GM19023 (cell line): Measurements from ENCODE around the gene ACSS3.
A peak's percentile ranks its signal among the peaks of the same experiment; 100 is the strongest.
"Not testable (repeated sequence)": the region's sequence is repeated elsewhere in the genome, so short reads cannot be mapped to it uniquely, and the experiment has no call there.

Experiments used
- ATAC-seq: cut with Tn5 transposase; IDR thresholded peaks from one replicate; pipeline ENCODE4 v1.9.1; 2021; ENCODE audit warnings: mild to moderate bottlenecking, moderate library complexity; ENCODE audit not compliant: unreplicated experiment

ACSS3 gene

DNA sequence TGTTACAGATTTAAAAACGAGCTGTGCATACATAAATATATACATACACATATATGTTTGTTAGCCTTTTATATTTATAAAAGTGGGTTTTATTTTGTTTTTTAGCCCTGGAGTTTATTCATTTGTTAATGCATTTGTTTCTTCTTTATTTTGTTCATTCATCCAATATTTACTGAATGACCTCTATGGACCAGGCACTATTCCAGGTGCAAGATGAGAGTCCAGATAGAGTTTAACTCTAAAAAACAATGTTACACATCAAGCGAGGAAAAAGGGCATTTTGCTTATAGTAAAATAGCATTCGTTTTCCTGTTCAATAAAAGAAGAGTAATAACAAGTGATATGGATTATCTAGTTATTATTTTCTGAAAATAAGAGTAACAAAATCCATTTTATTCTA is 14.2 kb downstream of the ACSS3 start:
- no peak for ATAC-seq

DNA sequence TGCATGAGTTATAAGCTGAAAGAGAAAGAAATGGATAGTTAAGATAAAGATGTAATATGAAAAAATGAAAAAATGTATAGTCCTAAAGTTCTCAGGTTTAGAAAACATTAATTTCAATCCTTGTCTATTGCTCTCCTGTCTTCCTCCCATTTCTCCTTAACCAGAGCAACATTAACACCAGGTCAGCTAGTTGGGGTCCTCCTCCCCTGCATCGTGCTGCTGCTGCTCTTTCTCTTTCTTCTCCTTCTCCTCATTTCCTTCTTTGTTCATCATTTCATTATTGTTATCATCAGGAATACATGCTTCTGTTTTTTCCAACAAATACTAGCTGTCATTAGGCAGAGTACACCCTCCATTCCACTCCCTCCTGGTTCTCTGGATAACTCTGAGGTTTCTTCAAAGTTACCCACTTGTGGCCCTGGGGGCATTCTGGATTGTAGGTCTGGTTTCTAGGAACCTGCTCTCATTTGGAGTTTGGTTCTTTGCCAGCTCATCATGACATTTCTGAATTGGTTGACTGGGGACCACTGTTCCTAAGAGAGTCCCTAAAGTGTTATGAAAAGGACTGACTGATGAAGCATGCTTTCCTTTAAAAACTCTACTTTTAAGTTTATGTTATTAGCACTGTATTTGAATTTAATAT is 17.0 kb downstream of the ACSS3 start:
- ATAC-seq, result no peak

DNA sequence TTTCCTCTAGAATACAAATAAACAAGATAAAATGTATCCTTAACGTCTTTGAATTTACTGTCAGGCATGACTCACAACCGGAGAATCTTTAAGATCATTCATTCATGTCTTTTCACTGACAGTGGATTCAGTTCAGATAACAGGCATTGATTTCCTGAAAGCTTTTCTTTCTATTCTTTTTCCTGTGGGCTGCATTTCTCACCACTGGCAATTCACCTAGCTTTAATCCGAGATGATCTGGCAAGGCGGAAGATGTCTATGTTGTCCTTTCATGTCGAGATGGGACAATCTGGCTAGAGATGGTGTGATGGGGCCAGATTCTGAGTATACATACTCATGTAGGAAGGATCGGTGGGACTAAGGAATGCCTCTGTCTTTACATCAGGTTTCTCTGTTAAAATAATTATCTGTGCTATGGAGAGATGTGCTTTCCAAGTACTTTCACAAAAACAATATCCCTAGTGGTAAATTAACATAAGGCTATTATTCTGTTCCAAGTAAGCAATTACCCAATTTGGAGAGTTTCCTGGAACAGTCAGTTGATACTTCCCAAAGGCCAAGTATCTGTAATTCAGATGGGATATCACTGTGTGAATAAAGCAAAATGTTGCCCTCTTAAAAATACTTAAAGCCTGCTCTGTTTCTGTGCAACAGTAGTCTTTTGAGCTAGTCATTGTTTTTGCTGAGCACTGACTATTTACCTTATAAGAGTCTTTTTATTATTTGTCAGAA is 17.8 kb downstream of the ACSS3 start:
- ATAC-seq, result no peak

DNA sequence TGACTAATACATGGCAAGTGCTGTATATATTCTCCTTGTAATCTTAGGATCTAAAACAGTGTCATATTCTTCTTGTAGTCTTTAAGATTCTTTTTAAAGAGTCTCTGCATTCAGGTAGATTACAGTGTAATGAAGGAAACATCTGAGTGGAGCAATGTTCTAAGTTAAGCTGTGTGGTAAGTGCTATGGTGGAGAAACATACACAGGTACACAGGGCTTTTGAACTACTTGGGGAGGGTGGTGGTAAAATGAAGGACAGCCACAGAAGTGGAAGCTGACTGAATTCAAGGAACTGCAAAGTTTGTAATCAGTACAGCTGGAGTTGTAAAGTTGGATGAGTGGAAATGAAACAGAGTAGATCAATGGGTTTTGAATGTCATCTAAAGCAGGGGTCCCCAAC is 27.8 kb downstream of the ACSS3 start:
- no peak for ATAC-seq

DNA sequence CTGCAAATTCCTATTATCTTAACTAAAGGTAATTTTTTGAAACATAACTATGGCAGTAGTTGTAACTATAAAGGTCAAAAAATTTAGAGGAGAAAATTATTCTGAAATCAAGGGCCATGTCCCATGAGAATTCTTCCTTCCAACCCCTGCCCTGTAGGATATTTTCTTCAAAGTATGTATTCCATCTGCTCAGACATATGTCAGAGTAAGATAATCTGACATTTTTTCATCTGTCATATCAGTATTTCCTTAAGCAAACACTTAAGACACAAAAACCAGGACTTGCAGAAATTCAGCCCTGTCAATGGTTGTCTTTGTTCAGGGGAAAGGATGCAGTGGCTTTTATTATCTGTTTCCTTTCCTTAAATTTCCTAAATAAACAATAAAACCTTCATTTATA is 36.3 kb downstream of the ACSS3 start:
- ATAC-seq, result no peak

DNA sequence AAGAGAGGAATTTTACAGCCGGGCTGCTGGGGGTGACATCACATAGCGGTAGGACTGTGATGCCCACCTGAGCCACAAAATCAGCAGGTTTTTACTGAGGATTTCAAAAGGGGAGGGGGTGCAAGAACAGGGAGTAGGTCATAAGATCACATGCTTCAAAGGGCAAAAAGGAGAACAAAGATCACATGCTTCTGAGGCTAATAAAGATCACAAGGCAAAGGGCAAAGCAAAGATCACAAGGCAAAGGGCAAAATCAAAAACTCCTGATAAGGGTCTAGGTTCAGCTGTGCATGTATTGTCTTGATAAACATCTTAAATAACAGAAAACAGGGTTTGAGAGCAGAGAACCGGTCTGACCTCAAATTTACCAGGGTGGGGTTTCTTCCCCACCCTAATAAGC is 41.2 kb downstream of the ACSS3 start:
- ATAC-seq, result not testable (repeated sequence)

DNA sequence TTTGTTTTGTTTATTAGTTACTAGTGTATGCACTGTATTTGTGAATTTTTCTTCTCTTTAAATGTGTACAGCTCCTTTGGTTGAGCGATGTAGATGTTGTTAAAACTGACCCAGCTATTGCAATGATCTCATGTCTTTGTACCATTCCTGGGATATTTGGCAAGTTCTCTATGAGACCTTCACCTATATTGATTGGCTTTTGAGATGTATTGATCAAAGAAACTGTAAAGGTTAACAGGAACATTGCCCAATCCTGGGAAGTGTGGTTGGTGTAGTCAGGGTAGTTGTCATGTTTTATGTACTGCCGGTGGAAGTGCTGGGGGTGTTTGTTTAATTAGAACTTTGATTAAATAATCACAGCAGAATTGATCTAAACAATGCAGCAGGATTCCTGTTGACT is 43.1 kb downstream of the ACSS3 start:
- ATAC-seq, result no peak

DNA sequence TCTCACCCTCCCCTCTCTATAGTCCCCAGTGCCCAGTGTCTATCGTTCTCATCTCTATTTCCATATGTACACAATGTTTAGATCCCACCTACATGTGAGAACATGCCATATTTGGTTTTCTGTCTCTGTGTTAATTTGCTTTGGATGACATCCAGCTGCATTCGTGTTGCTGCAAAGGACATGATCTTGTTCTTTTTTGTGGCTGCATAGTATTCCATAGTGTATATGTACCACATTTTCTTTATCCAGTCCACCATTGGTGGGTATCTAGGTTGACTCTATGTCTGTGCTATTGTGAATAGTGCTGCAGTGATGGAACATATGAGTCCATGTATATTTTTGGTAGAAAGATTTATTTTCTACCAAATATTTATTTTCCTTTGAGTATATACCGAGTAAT is 45.7 kb downstream of the ACSS3 start:
- no peak for ATAC-seq

DNA sequence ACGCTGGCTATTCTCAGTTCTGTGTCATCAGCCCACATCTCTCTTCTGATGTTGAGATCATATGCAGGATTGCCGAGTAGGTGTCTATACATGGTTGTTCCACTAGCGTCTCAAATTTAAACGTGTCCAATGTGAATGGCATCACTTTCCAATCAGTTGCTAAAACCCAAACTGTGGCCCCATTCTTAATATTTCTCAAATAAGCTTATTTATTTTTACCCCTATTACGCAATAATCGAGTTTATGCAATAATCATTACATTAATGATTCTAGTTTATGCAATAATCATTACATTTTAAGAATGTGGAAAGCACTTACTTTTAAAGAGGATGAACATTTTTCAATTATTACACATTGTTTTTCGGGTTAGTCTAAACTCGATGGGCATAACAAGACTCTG is 47.8 kb downstream of the ACSS3 start:
- no peak for ATAC-seq

DNA sequence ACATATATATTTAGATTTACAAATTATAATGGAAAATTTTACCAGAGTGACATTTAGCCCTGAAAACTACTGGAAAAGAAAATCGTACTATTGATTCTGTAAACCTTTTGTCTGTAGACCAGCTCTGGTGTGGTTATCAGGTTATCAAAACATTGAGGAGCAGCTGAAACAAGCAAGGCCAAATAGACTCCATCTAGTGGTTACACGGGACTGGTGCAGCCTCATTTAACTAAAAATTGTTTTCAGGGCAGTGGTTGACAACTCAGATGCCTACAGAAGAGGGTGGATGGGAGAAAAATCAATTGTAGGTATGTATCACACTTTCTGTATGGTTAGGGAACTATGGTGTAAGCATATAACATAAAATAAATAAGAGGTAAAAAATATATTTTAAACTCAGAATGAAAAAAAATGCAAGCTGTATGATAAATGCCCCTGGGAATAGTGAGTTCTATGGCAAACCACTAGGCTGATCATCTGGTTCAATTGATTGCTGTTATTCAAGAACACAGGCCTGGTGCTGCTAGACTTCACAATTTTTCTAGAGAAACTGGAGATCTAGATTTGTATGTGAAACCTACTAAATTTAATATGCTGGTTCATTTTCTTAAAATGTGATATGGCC is 51.2 kb downstream of the ACSS3 start:
- ATAC-seq, result peak; percentile 93

DNA sequence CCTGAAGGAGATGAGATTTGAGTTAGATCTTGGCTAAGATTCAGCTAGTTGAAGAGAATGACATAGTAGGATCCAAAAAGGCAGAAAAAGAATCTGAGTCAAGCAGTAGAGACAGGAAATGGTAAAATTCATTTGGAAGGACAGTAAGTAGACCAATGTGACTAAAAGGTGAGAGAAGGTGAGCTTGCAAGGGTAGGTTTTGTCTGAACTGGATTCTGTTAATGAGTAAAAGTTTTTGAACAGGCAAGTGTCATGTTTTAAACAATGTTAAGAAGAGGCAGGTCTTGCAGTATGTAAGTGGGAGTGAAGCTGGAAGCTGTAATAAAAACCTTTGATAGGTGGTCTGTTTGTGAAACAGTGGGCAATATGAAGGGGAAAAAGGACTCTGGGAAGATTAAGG is 58.6 kb downstream of the ACSS3 start:
- no peak for ATAC-seq

DNA sequence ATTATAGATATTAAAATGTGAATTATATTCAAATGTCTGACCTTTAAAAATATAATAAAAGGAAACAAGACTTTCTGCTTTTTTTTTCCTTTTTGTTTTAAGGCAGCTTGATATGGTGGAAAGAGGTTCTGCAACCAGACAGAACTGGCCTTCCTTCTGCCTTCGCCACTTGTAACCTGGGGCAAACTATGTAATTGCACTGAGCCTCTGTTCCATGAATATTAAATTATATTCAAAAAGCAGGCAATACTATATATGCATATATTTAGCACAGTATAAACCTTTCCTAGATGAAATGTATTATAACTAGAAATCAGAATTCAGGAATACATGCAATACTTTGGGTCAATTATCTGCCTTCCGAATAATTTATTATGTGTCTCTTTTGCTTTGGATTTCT is 59.9 kb downstream of the ACSS3 start:
- no peak for ATAC-seq

DNA sequence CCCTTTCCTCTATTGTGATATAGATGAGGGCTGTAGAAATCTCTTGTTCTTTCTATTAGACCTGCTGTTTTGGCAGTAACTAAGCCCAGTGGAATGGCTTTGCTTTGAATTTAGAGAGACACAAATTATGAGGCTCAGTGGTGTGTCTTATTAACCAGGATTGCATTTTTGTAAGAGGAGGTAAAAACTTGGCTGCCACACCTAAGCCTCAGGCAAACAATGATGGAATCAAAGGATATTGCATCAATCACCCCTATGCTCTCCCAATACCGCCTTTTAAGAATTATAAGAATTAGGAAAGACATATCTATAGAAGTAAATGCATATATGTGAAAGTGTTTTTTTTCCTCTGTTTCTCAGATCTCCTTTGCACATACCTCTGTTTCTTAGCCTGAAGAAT is 63.3 kb downstream of the ACSS3 start:
- no peak for ATAC-seq

DNA sequence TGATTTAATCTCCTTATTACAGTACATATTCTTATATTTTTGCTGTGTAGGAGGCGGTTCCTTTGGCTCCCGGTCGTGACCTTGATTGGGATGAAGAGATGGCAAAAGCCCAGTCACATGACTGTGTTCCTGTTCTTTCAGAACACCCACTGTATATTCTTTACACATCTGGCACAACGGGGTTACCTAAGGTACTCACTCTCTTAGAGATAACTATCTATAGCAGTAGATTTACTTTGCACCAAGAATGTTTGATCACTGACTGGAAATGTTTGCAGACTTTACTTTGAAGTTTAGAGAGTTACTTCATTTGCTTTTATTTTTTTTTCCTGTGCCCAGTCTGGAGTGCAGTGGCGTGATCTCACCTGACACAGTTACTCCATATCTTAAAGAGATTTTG is 65.2 kb downstream of the ACSS3 start:
- ATAC-seq, result no peak

DNA sequence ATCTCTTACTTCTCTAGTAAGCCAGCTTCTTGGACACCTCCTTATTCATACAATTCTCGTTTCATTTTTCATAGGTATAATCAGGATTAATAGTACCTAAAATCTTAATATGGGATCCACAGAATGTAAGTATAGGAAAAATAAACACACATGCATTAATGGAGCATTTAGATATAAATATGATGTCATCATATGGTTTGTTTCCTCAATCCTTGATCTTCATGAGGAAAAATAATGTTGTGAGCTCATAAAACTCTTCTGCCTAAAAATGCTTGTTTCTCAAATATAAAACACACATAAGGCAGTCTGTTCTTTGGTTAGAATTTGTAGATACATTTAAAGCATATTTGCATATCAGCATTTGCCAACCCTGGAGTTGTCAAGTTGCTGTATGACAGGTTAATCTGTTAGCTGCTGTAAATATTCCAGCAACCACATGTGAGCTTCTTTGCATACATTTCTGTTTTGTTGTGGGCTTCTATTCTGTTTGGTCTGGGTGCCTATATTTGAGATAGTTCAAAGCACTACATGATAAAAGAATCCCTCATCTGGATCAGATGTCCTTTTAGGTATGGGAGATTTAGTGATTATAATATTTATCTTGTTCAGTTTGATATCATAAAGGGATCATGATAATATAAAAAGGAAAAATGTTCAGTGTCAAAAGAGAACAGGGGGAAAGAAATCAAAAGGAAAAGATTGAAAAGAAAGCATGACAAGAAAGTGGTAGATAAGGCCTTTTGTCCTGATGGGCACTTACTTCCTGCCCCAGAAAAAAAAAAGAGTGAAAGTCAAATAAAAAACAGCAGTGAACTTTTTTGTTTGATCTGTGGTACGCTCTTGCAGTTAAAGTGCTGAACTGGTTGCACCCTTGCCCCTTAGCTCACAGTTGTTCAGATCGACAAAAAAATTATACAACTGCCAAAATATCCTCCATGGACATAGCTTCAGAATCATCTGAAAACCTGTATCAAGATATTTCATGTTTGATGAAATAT is 68.6 kb downstream of the ACSS3 start:
- ATAC-seq, result no peak

DNA sequence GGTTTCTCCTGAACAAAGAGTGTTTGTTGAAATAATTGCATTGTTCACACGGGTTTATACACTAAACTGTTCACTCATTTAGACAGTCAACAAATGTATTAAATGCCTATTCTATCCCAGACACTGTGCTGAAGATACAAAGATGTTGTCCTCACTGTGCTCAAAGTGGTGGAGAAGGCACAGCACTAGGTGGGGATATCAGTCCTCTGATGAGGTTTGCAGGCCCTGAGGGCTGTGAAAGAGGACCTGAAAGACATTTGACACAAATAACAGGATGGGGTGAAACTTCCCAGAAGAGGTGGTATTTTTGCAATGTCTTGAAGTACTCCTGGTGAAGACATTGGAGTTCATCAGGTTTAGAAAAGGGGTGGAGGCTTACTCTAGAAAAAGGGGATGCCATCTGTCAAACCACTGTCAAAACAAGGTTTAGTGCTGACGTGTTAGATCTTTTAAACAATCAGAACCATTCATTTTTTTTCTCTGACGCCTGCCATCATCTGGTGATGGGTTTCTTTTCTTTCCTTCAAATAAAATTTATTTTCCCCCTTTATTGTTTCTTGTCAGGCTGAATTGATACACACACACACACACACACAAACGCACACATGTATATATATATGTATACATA is 69.5 kb downstream of the ACSS3 start:
- ATAC-seq, result no peak

DNA sequence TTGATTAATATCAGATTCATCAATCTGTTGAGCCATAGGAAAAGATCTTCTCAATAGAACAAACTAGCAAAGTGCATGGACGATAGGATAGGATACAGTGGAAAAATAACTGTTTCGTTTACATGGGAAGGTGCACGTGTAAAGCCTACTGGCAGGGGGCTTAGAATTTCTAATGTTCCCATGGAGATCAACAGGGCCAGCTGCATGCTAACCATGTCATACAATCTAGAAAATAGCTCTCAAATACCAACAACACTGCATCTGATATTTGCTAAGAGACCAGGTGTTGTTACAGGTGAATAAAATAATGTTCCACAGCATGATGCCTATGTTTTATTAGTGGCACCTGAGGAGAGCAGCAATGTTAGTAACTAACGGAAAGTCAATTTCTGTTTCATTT is 72.5 kb downstream of the ACSS3 start:
- ATAC-seq, result no peak

DNA sequence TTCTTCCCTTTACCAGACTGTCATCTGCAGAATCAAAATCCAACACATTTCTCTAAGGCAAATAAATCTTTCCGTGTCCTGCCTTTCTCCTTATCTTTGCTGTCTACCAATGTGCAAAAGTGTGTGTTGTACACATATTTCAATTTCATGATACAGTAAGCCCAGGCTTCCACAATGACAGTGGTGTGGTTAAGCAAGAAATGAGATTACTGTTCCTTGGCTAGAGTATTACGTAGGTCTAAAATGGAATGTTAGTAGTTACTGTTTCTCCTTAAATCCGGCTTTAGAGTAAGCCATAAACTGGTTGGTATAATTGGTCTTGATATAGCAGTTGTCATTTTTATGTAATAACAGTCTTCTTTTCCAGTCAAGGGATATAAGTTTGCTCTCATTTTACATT is 82.0 kb downstream of the ACSS3 start:
- ATAC-seq, result no peak

DNA sequence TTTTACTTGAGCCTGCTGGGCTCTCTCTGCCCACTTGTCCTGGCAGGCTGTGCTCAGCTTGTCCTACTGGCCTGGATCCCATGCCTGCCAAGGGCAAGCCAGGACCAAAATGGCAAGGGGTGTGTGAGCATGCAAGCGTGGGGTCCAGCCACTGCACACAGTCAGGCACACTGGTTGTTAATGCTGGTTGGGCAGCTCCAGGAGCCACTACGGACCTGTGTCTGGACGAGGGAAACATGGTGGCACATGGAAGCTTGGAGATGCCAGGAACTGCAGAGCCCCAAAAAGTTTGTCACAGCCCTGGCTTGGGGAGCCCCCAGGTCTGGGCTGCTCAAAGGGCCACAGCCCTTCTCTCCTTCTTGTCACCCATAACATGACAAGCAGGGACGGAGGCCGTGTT is 83.8 kb downstream of the ACSS3 start:
- ATAC-seq, result no peak

DNA sequence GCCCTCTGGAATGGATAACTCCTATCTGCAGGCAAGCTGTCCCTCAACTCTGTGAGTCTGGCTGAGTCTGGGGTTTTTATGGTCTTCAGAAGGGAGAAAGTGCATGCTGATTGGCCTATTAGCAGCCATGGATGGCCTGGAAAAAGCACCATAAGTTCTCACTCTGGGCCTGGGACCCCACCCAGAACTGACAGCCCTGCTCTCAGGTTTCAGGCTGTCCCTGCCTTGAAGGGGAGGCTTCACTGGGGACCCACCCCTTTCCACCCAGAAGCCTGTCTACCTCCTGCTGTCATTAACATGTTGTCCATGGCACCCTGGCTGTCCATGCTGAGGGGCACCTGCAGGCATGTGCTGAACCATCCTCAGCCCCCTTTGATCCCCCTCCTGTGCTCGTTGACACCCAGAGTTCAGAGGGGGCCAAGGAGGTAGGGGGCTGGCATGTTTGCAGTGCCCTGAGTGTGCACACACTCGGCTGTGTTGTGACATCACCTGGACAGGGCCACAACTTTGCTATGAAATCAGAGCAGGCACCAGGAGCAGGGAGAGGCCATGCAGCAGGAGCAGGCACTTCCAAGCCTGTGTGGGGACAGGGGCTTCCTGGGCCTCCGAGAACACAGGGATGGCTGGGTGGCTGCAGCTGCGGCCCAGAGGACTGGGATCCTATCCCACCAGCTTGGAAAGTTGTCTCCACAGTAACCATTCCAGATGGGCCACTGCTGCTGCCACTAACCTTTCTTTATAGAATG is 84.7 kb downstream of the ACSS3 start:
- no peak for ATAC-seq
